GM23338 (cell line): Measurements from ENCODE around the gene AS3MT. TPM values are rescaled to one million over a fixed set of nuclear protein-coding genes. Genes with fewer than 3 reads are reported as not detected.

Experiments used
- ATAC-seq: fragments of 200-7000 bp; cut with Tn5 transposase; 3 replicates; pipeline ENCODE4 v1.9.1; 2020
- DNase-seq: peaks from one replicate; pipeline ENCODE4 v3.0.0-alpha.2; 2015; ENCODE audit warnings: low spot score
- H2AFZ ChIP-seq: fragments of 200-600 bp; sonication (generic); 2 replicates; pipeline ENCODE4 v1.8.0; 2016; ENCODE audit warnings: antibody characterized with exemption, mild to moderate bottlenecking, moderate library complexity
- H3F3A ChIP-seq: fragments of 200-600 bp; sonication (generic); replicated peaks from 2 replicates; pipeline ENCODE4 v1.8.0; 2017; ENCODE audit warnings: antibody characterized with exemption, mixed run types, low read depth
- H3K27ac ChIP-seq: fragments of 200-600 bp; sonication (generic); 2 replicates; pipeline ENCODE4 v1.6.1; 2016; ENCODE audit warnings: low read depth
- H3K27me3 ChIP-seq: fragments of 200-600 bp; sonication (generic); 2 replicates; pipeline ENCODE4 v1.8.0; 2016; ENCODE audit warnings: mild to moderate bottlenecking, mixed run types, moderate library complexity; ENCODE audit not compliant: insufficient read depth
- H3K36me3 ChIP-seq: fragments of 200-600 bp; sonication (generic); 2 replicates; pipeline ENCODE4 v1.8.0; 2016; ENCODE audit warnings: mild to moderate bottlenecking; ENCODE audit not compliant: insufficient read depth
- H3K4me1 ChIP-seq: fragments of 200-600 bp; sonication (generic); 2 replicates; pipeline ENCODE4 v1.8.0; 2016; ENCODE audit warnings: mild to moderate bottlenecking, moderate library complexity; ENCODE audit not compliant: insufficient read depth
- H3K4me2 ChIP-seq: fragments of 200-600 bp; sonication (generic); 2 replicates; pipeline ENCODE4 v1.7.1; 2017; ENCODE audit warnings: mixed run types
- H3K4me3 ChIP-seq: fragments of 200-600 bp; sonication (generic); 2 replicates; pipeline ENCODE4 v1.6.1; 2016; ENCODE audit warnings: mixed run types
- H3K79me2 ChIP-seq: fragments of 200-600 bp; sonication (generic); replicated peaks from 2 replicates; pipeline ENCODE4 v1.8.0; 2017; ENCODE audit warnings: mild to moderate bottlenecking; ENCODE audit not compliant: insufficient read depth
- H3K9me2 ChIP-seq: fragments of 200-600 bp; sonication (generic); 2 replicates; pipeline ENCODE4 v1.8.0; 2017; ENCODE audit not compliant: insufficient read depth
- H4K20me1 ChIP-seq: fragments of 200-600 bp; sonication (generic); replicated peaks from 2 replicates; pipeline ENCODE4 v1.8.0; 2017; ENCODE audit warnings: mild to moderate bottlenecking; ENCODE audit not compliant: insufficient read depth
- H3K27ac Mint-ChIP-seq: 2 replicates; pipeline ENCODE4 v1.8.0; 2020; ENCODE audit warnings: inconsistent platforms, mild to moderate bottlenecking, moderate library complexity, mixed read lengths
- H3K27me3 Mint-ChIP-seq: 3 replicates; pipeline ENCODE4 v1.8.0; 2022; ENCODE audit warnings: low read depth, mild to moderate bottlenecking, moderate library complexity, mixed read lengths, inconsistent platforms; ENCODE audit not compliant: insufficient read depth, poor library complexity
- H3K36me3 Mint-ChIP-seq: 3 replicates; pipeline ENCODE4 v1.8.0; 2021; ENCODE audit warnings: low read depth, mild to moderate bottlenecking, inconsistent platforms, moderate library complexity, mixed read lengths
- H3K4me1 Mint-ChIP-seq: 3 replicates; pipeline ENCODE4 v1.8.0; 2020; ENCODE audit warnings: mild to moderate bottlenecking, inconsistent platforms, mixed read lengths
- H3K4me3 Mint-ChIP-seq: 3 replicates; pipeline ENCODE4 v1.8.0; 2021; ENCODE audit warnings: moderate library complexity, mild to moderate bottlenecking, inconsistent platforms, mixed read lengths
- H3K9me3 Mint-ChIP-seq: 3 replicates; pipeline ENCODE4 v1.8.0; 2020; ENCODE audit warnings: moderate library complexity, mild to moderate bottlenecking, inconsistent platforms, mixed read lengths
- CREB1 ChIP-seq: fragments of 250-450 bp; sonication (Bioruptor Pico); IDR thresholded peaks from 2 replicates; pipeline ENCODE4 v1.5.0; 2020; ENCODE audit warnings: low read depth, mild to moderate bottlenecking, moderate library complexity
- EZH2phosphoT487 ChIP-seq: fragments of 200-600 bp; sonication (generic); IDR thresholded peaks from one replicate; pipeline ENCODE4 v1.8.1; 2018; ENCODE audit warnings: antibody characterized with exemption; ENCODE audit not compliant: unreplicated experiment
- REST ChIP-seq: IDR thresholded peaks from one replicate; pipeline ENCODE4 v1.6.1; 2018; ENCODE audit warnings: antibody characterized with exemption; ENCODE audit not compliant: unreplicated experiment
- STAT1 ChIP-seq: IDR thresholded peaks from one replicate; pipeline ENCODE4 v1.6.1; 2016; ENCODE audit warnings: antibody characterized with exemption; ENCODE audit not compliant: unreplicated experiment
- polyA plus RNA-seq: library from polyadenylated mRNA; unstranded; fragments of >200 nt; fragmentation: Nextera tagmentation; extraction: Ambion mirVana; gene quantifications from 2 replicates; pipeline ENCODE4 v1.2.1, GENCODE V29; 2016
- total RNA-seq: library from RNA; depleted of rRNA; stranded (reverse); fragments of >200 nt; shearing (Covaris generic); gene quantifications from 2 replicates; pipeline ENCODE4 v1.2.3, GENCODE V29; 2014
- TF ChIP-seq, protein P1 (sequence below): fragments of 250-450 bp; sonication (Bioruptor Pico); IDR thresholded peaks from 2 replicates; pipeline ENCODE4 v1.5.0; 2020; ENCODE audit warnings: mild to moderate bottlenecking, moderate library complexity
- TF ChIP-seq, protein P2 (sequence below): IDR thresholded peaks from 2 replicates; pipeline ENCODE4 v1.6.1; 2016; ENCODE audit warnings: antibody characterized with exemption

Gene AS3MT
- total and polyA plus RNA-seq, 2 experiments from 2014 or later = 6.3 to 8.8 TPM

GRCh38 chr10:102824664-102825063 is 44.6 kb upstream of the AS3MT start:
- H3K27ac ChIP-seq = no peak overlapping the region
- H3K4me1 ChIP-seq = no peaks in the 10 kb centered on the region
- H3K27me3 ChIP-seq = no peaks in the 10 kb centered on the region
- no peaks in the 10 kb centered on the region; the same call in 2 of the 3 replicates for H3K36me3 Mint-ChIP-seq
- H3K27ac Mint-ChIP-seq = no peak overlapping the region
- no peak overlapping the region for H2AFZ ChIP-seq
- no peak for DNase-seq
- ATAC-seq = no peak
- no peak overlapping the region for H3K4me3 Mint-ChIP-seq
- no peaks in the 10 kb centered on the region for H3K9me2 ChIP-seq
- no peaks in the 10 kb centered on the region for H3F3A ChIP-seq
- peaks cover 5% of the 10 kb centered on the region; the same call in 1 of the 2 replicates for H3K36me3 ChIP-seq
- no peak overlapping the region for H3K4me2 ChIP-seq
- peaks cover 16% of the 10 kb centered on the region; the same call in 2 of the 3 replicates for H3K9me3 Mint-ChIP-seq
- H3K4me1 Mint-ChIP-seq = no peaks in the 10 kb centered on the region; the same call in 2 of the 3 replicates
- H3K4me3 ChIP-seq = no peak overlapping the region
- no peak for TF ChIP-seq EZH2phosphoT487
- TF ChIP-seq, protein P1, sequence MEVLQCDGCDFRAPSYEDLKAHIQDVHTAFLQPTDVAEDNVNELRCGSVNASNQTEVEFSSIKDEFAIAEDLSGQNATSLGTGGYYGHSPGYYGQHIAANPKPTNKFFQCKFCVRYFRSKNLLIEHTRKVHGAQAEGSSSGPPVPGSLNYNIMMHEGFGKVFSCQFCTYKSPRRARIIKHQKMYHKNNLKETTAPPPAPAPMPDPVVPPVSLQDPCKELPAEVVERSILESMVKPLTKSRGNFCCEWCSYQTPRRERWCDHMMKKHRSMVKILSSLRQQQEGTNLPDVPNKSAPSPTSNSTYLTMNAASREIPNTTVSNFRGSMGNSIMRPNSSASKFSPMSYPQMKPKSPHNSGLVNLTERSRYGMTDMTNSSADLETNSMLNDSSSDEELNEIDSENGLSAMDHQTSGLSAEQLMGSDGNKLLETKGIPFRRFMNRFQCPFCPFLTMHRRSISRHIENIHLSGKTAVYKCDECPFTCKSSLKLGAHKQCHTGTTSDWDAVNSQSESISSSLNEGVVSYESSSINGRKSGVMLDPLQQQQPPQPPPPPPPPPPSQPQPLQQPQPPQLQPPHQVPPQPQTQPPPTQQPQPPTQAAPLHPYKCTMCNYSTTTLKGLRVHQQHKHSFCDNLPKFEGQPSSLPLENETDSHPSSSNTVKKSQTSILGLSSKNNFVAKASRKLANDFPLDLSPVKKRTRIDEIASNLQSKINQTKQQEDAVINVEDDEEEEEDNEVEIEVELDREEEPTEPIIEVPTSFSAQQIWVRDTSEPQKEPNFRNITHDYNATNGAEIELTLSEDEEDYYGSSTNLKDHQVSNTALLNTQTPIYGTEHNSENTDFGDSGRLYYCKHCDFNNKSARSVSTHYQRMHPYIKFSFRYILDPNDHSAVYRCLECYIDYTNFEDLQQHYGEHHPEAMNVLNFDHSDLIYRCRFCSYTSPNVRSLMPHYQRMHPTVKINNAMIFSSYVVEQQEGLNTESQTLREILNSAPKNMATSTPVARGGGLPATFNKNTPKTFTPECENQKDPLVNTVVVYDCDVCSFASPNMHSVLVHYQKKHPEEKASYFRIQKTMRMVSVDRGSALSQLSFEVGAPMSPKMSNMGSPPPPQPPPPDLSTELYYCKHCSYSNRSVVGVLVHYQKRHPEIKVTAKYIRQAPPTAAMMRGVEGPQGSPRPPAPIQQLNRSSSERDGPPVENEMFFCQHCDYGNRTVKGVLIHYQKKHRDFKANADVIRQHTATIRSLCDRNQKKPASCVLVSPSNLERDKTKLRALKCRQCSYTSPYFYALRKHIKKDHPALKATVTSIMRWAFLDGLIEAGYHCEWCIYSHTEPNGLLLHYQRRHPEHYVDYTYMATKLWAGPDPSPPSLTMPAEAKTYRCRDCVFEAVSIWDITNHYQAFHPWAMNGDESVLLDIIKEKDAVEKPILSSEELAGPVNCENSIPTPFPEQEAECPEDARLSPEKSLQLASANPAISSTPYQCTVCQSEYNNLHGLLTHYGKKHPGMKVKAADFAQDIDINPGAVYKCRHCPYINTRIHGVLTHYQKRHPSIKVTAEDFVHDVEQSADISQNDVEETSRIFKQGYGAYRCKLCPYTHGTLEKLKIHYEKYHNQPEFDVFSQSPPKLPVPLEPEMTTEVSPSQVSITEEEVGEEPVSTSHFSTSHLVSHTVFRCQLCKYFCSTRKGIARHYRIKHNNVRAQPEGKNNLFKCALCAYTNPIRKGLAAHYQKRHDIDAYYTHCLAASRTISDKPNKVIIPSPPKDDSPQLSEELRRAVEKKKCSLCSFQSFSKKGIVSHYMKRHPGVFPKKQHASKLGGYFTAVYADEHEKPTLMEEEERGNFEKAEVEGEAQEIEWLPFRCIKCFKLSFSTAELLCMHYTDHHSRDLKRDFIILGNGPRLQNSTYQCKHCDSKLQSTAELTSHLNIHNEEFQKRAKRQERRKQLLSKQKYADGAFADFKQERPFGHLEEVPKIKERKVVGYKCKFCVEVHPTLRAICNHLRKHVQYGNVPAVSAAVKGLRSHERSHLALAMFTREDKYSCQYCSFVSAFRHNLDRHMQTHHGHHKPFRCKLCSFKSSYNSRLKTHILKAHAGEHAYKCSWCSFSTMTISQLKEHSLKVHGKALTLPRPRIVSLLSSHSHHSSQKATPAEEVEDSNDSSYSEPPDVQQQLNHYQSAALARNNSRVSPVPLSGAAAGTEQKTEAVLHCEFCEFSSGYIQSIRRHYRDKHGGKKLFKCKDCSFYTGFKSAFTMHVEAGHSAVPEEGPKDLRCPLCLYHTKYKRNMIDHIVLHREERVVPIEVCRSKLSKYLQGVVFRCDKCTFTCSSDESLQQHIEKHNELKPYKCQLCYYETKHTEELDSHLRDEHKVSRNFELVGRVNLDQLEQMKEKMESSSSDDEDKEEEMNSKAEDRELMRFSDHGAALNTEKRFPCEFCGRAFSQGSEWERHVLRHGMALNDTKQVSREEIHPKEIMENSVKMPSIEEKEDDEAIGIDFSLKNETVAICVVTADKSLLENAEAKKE (CRISPR knock-in tag) = no peak
- no peak for TF ChIP-seq CREB1 (CRISPR knock-in tag)
- no peak for TF ChIP-seq REST
- TF ChIP-seq, protein P2, sequence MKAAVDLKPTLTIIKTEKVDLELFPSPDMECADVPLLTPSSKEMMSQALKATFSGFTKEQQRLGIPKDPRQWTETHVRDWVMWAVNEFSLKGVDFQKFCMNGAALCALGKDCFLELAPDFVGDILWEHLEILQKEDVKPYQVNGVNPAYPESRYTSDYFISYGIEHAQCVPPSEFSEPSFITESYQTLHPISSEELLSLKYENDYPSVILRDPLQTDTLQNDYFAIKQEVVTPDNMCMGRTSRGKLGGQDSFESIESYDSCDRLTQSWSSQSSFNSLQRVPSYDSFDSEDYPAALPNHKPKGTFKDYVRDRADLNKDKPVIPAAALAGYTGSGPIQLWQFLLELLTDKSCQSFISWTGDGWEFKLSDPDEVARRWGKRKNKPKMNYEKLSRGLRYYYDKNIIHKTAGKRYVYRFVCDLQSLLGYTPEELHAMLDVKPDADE = no peak
- TF ChIP-seq STAT1 = no peak
- H4K20me1 ChIP-seq = no peaks in the 10 kb centered on the region
- no peaks in the 10 kb centered on the region for H3K79me2 ChIP-seq
- H3K27me3 Mint-ChIP-seq = peaks cover 6% of the 10 kb centered on the region
